ENCODE measurements around the gene TGM5. TPM values are rescaled to one million over a fixed set of nuclear protein-coding genes. Genes with fewer than 3 reads are reported as not detected.
"Not testable (repeated sequence)": the region's sequence is repeated elsewhere in the genome, so short reads cannot be mapped to it uniquely, and the experiment has no call there.

The TGM5 gene
- total and polyA plus RNA-seq, 11 donors = 1.2 TPM; not detected in 10

DNA sequence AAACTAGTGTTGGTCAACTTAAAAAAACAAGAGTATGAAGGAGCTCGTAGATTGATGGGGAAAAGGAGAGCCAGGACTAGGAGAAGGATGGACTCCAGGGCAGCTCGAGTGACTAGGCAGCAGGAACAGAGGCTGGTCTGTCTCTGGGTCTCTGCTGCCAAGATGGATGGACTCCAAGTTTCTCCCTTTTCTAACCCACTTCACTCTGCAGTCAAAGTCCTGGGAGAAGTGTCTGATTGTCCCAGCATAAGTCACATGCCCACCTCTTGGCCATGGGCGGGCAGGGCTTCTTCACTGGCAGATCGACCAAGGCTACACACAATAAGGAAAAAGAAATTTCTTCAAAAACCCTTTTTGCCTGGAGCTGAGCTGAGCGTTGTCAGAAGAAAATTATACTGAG, 36.8 kb downstream of the TGM5 start:
- TF ChIP-seq CTCF (IDR thresholded peaks at IDR 0.05) (no peak), POLR2A (IDR thresholded peaks at IDR 0.05) (no peak)
- no peak overlapping the region for H3K27ac ChIP-seq
- DNase-seq (peak in 1 of 5 donors; percentile 21), ATAC-seq (peak; percentile 49 to 68 (median 64))
- no peaks in the 10 kb centered on the region for H3K27me3 ChIP-seq
- H3K36me3 ChIP-seq = no peaks in the 10 kb centered on the region
- 53 to 71% (median 59%) methylated on average over 5 of the region's 5 CpGs for WGBS, 4 donors
- H3K4me1 ChIP-seq = peaks cover 0 to 13% (median 0%) of the 10 kb centered on the region in 12 donors
- H3K9me3 ChIP-seq = no peaks in the 10 kb centered on the region
- intact Hi-C loops (cut with DNase I) = loop anchor here in 2 of 10 donors (5.0 to 10.0 kb wide), 3 partner anchors 52 to 325 kb away; no protein-coding TSS in a partner anchor
- no peak overlapping the region for H3K4me3 ChIP-seq

GRCh38 chr15:43226436-43227305, 40.1 kb downstream of the TGM5 start:
- no peaks in the 10 kb centered on the region for H3K9me3 ChIP-seq
- H3K4me1 ChIP-seq = peaks cover 0 to 13% (median 0%) of the 10 kb centered on the region in 12 donors
- no peaks in the 10 kb centered on the region for H3K27me3 ChIP-seq
- ATAC-seq (peak in 1 of 4 donors; percentile 33), DNase-seq (peak in 1 of 5 donors; percentile 25)
- intact Hi-C loops (cut with DNase I) = loop anchor here in 3 of 10 donors (2.0 to 10.0 kb wide), 4 partner anchors 56 to 328 kb away; no protein-coding TSS in a partner anchor
- TF ChIP-seq CTCF (IDR thresholded peaks at IDR 0.05) = no peak
- no peak for TF ChIP-seq POLR2A (IDR thresholded peaks at IDR 0.05)
- H3K27ac ChIP-seq = no peak overlapping the region
- H3K36me3 ChIP-seq = no peaks in the 10 kb centered on the region
- 92 to 96% (median 94%) methylated on average over 32 to 57 of the region's 57 CpGs for WGBS, 4 donors
- H3K4me3 ChIP-seq = no peak overlapping the region

DNA sequence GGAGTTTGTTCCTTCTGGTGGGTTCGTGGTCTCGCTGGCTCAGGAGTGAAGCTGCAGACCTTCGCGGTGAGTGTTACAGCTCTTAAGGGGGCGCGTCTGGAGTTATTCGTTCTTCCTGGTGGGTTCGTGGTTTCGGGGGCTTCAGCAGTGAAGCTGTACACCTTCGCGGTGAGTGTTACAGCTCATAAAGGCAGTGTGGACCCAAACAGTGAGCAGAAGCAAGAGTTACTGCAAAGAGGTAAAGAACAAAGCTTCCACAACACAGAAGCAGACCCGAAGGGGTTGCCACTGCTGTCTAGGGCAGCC, 40.8 kb downstream of the TGM5 start:
- 84 to 93% (median 90%) methylated on average over 12 of the region's 12 CpGs for WGBS, 4 donors
- intact Hi-C loops (cut with DNase I) = loop anchor here (1.0 to 10.0 kb wide), 7 partner anchors 56 to 329 kb away; no protein-coding TSS in a partner anchor
- ATAC-seq, H3K27me3 ChIP-seq, DNase-seq, H3K9me3 ChIP-seq, H3K4me3 ChIP-seq, H3K27ac ChIP-seq, H3K36me3 ChIP-seq: not testable (repeated sequence)
- peaks cover 0 to 14% (median 0%) of the 10 kb centered on the region in 12 donors for H3K4me1 ChIP-seq

GRCh38 chr15:43225201-43225949, 41.4 kb downstream of the TGM5 start:
- Histone ChIP-seq H3K9me3 (no peaks in the 10 kb centered on the region), H3K27me3 (no peaks in the 10 kb centered on the region), H3K36me3 (no peaks in the 10 kb centered on the region), H3K27ac (no peak overlapping the region), H3K4me1 (peaks cover 0 to 14% (median 0%) of the 10 kb centered on the region in 12 donors), H3K4me3 (no peak overlapping the region)
- intact Hi-C loops (cut with DNase I) = loop anchor here in 9 of 10 donors (1.0 to 10.0 kb wide), 6 partner anchors 57 to 329 kb away; no protein-coding TSS in a partner anchor
- DNase-seq (peak in 1 of 5 donors; percentile 24), ATAC-seq (peak; percentile 59 to 86 (median 81))
- TF ChIP-seq CTCF (IDR thresholded peaks at IDR 0.05) = peak; percentile 51 to 78 (median 68)
- no peak for TF ChIP-seq POLR2A (IDR thresholded peaks at IDR 0.05)
- 45 to 51% (median 46%) methylated on average over 16 of the region's 16 CpGs for WGBS, 4 donors

Data from heart left ventricle (tissue), 16 donors.